ENCODE results near the gene BRD7.

Gene BRD7

DNA sequence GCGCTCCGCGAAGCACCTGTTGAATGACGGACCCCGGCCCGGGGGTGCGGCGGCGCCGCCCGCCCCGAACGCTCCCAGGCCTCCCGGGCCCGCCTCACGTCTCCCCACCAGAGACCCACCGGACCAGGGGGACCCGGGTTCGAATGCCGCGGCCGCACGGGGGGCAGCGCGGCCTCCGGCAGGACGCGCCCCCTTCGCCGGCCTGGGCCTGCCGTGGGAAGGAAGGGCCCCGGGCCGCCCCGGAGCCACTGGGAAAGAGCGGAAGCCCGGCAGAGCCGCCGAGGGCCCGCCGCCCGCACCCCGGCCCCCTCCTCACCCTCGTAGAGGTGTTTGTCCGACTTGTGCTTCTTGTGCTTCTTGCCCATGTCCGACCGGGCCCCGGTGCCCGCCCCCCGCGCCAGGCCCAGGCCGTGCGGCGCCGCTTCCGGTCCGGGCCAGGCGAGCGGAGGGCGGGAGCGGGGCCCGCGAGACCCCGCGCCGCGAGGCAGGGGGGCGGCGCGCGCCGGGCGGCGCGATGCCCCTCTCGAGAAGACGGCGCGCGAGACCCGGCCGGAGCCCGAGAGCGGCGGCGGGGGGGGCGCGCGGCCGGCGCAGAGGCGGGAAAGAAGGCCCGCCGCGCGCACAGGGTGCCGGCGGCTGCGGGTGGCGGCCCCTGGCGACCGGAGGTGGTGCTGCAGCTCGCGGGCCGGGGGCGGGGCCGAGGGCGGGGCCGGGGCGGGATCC lies at the start of gene BRD7:
TSS of gene BRD7 (minus strand) at position 579 of the 723 bp plus-strand sequence. CDS start at position 365, 214 bp downstream.
- no peak for DNase-seq (ENCODE audit: low read depth)

DNA sequence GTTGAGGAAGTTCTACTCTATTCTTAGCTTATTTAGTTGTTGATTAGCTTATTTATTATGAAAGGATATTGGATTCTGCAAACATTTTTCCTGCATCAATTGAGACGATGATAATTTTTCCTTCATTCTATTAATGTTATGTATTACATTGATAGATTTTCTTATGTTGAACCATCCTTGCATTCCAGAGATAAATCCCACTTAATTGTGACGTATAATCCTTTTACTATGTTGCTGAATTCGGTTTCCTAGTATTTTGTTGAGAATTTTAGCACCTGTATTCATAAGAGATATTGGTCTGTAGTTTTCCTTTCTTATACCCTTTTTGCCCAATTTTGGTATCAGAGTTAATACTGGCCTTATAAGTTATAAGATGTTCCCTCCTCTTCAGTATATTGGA lies 47.6 kb upstream of the BRD7 start:
- no peak for DNase-seq (ENCODE audit: low read depth)

DNA sequence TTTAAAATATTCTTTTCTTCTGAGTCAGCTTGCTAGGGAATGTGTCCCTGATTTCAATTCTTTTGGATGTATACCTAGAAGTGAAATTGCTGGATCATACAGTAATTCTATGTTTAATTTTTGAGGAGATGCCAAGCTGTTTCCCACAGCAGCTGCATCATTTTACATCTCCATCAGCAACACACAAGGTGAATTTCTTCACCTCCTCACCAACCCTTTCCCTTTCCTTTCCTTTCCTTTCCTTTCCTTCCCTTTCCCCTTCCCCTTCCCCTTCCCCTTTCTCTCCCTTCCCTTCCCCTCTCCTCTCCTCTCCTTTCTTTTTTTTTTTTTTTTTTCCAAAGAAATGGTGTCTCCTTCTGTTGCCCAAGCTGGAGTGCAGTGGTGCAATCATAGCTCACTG lies 45.4 kb upstream of the BRD7 start:
- no peak for DNase-seq (ENCODE audit: low read depth)

DNA sequence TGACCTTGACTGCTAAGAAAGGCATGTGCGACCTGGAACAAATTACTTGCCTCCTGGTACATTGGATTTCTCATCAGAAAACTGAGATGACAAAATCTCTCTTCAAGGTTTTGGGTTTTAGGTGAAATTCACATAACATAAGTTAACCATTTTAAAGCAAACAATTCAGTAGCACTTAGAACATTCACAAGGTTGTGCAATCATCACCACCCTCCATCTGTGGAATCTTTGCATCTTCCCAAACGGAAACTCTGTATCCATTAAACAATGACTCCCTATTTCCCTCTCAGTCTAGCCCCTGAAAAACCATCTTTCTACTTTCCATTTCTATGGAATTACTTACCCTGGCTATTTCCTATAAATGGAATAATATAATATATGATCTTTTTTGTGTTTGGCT lies 42.2 kb upstream of the BRD7 start:
- no peak for DNase-seq (ENCODE audit: low read depth)

DNA sequence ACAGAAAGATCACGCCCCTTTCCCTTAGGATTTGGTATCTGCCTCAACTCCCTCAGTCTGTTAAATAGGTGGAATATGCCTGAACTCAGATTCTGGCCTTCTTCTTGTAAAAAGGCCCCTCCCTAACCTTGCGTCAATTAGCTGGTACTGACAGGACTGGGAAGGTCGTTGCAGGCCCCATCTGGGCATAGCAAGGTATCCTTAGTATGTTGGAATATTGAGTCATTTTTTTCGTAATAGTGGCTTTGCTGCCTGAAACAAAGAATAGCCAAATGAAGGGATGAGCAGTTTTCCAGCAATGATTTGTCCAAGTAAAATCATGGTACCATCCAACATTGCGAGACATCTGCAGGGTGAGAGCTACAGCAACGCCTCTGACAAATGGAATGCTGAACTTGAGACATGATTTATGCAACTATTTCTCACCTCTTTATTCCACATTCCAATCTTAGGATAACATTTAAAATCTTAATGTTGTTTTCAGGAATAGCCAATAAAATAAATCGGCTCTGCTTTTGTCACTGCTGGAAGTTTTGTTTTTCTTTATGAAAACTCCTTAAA lies 39.3 kb upstream of the BRD7 start:
- DNase-seq (ENCODE audit: low read depth) = no peak

DNA sequence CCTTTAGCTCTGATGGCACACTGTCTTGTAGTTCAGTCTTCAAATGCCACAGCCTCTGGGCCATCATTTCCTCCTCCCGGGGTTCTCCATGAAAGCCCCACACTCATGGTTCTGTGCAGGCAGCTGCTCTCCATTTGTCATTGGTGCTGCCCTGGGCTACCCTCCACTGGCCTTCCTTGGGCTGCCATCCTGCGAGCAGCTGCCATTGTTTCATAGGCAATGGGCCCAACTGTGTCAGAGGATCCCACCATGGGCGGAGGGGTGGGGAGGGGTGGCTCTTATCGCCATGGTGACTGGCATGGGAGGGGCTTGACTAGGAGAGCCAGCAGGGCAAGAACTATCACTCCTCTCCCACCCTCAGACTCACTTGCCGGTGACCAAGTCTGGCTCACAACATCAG lies 38.6 kb upstream of the BRD7 start:
- DNase-seq (ENCODE audit: low read depth) = no peak

DNA sequence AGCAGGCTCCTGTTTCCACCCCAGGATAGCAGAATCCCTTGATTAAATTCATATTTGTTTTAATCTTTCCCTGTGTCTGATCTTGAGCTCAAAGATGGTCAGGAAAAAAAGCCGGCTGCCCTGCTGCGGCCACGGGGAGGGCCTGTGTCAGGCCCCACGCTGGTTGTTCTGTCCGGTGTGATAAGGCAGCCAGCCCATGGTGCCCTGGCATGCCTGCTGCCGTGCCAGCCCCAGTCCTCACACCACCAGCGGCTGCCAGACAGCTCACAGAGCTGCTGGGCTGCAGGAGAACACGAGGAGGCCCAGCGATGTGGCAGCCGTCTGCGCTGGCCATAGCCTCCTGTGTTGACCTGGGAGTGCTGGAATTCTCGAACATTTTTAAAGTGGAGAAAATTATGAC lies 34.7 kb upstream of the BRD7 start:
- DNase-seq (ENCODE audit: low read depth) = no peak

DNA sequence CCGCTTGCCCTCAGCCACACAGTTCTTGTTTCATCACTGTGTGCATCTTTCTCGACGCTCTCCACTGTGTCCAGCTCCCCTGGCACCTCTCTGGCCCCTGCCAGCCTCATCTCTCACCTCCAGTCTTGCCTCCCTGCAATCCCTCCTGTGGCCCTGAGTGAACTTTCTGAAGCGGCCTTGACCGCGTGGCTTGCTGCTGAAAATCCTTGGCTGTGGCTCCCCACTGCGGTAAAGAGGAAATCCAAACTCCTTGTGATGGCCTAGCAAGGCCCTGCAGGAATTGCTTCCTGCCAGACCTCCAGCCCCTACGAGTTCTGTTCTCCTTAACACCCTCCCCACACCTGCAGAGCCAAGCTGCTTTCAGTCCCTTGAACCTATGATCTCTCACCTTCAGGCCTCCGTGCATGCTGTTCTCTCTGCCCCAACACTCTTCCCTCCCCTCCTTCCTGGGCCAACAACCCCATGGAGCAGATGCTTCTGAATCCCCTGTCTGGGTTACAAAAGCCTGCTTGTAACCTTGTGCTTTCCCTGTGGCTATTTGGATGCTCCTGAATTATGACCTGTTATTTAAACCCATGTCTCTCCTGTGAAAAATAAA lies 33.6 kb upstream of the BRD7 start:
- DNase-seq (ENCODE audit: low read depth) = no peak

DNA sequence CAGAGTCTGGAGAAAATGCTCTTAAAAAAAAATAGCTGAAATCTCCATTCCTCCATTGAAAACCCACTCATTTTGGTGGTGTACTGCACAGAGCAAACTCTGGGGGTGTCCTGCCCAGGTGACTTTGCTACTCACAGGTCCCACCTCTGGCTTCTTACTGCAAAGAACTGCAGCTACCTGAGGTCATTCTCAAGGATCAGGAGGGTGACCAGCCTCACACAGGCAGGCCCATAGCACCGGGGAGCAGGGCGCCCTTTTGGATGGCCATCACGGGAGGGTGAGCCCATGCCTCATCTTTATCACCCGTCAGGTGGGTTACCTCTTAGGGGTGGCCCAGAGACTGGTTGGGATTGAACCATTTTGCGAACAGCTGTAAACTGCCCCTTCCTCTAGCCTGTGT lies 32.6 kb upstream of the BRD7 start:
- DNase-seq (ENCODE audit: low read depth) = no peak

DNA sequence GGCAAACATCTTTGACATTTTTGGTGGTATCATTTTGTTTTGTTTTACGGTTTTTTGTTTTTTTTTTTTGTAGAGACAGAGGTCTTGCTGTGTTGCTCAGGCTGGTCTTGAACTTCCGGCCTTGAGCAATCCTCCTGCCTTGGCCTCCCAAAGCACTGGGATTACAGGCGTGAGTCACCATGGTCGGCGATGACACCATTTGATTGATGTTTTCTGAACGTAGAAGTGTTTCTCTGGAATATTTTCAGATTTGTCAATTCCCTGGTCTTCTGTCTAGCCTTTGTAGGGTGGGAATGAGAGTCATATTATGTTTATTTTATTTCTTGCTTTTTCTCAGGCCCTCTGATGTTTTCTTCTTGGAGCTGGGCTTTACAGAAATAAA lies 32.2 kb upstream of the BRD7 start:
- peak; percentile 11 for DNase-seq (ENCODE audit: low read depth)

DNA sequence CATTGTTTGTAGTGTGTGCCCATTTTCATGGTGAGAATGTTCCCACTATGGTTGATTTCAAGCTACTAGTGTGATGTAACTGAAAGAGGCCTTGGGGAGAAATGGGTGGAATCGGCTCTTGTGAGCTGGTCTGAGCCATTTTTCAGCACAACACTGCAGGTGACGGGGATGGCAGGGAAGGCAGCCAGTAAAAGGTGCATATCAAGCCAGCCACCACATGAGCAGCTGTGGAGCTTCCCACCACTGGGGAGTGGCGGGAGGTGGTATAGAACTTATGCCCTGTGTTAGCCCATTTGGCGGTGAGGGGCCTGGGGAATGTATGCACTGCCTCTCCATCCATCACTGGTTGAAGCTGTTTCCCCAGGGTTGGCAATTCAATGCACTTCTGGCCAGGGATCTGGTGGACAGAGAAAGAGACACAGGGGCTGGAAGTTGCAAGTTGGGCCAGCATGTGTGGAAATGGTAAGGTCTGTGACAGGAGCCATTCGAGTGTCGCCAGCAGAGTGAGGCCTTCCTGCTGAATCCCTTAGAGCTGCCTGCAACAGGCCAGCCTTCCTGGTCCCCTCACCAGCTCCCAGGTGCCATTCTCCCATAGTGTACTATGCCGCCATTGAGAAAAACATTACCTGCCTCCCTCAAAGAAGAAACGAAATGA lies 31.7 kb upstream of the BRD7 start:
- DNase-seq (ENCODE audit: low read depth) = no peak

DNA sequence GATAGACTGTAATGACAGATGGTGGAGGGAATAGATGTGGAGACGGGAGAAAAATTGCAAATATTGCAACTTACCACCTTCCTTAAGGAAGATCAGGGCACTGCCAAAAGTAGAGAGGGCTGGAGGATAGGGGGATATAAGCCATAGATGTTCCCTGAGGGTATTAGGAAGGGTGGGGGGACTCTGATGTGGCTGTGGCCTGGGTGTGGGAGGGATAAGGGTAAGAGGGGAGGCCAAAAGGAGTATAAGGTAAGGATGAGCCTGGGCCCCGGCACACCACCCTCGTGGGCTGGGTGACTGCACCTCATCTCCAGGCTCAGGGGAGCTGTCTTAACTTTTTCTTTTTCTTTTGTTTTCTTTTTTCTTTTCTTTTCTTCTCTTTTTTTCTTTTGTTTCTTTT lies 30.6 kb upstream of the BRD7 start:
- no peak for DNase-seq (ENCODE audit: low read depth)

DNA sequence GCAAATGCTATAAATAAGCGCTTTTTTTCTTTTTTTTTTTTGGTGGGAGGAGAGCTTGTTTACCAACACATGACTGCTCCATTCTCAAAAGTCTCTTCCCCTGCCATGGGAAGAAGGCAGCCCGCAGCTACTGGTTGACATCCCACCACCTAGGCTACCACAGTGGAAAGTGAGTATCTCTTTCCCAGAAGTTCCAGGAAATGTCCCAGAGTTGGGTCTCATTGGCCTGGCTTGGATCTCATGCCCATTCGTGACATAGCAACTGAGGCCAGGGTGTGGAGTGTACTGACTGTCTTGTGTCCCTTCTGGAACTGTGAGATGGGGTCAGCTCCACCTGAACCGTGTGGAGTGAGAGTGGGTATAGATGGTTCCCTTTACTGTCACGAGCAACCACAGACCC lies 29.5 kb upstream of the BRD7 start:
- DNase-seq (ENCODE audit: low read depth) = no peak

DNA sequence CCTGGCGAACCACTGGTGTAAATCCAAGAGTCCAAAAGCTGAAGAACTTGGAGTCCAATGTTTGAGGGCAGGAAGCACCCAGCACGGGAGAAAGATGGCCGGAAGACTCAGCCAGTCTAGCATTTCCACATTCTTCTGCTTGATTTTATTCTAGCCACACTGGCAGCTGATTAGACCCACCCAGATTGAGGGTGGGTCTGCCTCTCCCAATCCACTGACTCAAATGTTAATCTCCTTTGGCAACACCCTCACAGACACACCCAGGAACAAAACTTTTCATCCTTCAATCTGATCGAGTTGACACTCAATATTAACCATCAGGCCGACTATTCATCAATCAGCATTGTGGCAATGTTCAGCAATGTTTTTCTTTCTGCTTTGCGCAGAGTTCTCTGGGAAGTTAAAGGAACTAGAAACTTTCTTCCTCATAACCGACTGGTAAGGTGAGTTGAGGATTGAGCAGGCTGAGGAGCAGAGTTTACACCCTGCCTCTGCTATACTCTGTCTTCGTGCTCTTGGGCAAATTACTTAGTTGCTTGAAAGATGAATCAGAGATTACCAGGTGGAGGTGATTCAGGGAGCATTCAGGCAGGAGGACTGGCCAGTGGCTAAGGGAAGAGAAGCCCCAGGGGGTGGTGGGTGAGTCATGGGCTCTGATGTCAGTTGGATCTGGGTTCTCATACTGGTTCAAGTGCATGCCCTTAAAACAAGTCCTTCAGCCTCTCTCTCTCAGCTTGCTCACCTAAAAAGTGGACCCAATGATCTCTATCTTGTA lies 28.2 kb upstream of the BRD7 start:
- peak; percentile 18 for DNase-seq (ENCODE audit: low read depth)

DNA sequence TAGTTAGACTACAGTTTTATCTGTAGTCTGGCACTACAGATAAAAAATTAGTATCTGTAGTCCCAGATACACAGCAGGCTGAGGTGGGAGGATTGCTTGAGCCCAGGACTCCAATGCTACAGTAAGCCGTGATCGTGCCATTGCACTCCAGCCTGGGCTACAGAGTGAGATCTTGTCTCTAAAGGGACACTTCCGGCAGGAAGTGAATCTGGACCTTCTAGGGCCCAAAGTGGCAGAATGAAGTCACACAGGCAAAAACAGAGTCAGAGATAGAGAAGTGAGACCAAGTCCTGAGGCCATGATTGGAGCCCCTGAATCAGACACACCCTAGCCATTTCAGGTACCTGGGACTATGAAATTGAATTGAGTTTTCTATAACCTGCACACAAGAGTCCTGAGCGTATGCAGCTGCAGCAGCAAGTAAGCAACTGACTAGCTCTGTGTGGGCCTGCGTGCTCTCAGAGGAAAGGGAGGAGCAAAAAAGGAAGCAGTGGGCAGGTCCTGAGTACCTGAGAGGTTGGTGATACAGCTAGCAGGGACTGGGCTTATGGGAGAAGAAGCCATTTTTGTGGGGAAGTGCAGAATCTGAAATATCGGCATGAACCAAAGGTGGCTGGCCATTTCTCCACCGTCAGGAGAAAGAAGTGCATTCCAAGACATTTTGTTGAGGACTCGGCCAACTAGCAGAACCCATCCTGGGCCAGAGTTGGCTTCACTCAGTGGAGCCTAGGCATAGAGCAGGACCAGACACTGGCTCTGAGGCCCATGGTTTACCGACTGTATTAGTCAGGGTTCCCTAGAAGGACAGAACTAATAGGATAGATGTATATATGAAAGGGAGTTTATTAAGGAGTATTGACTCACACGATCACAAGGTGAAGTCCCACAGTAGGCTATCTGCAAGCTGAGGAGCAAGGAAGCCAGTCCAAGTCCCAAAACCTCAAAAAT lies 27.2 kb upstream of the BRD7 start:
- no peak for DNase-seq (ENCODE audit: low read depth)

DNA sequence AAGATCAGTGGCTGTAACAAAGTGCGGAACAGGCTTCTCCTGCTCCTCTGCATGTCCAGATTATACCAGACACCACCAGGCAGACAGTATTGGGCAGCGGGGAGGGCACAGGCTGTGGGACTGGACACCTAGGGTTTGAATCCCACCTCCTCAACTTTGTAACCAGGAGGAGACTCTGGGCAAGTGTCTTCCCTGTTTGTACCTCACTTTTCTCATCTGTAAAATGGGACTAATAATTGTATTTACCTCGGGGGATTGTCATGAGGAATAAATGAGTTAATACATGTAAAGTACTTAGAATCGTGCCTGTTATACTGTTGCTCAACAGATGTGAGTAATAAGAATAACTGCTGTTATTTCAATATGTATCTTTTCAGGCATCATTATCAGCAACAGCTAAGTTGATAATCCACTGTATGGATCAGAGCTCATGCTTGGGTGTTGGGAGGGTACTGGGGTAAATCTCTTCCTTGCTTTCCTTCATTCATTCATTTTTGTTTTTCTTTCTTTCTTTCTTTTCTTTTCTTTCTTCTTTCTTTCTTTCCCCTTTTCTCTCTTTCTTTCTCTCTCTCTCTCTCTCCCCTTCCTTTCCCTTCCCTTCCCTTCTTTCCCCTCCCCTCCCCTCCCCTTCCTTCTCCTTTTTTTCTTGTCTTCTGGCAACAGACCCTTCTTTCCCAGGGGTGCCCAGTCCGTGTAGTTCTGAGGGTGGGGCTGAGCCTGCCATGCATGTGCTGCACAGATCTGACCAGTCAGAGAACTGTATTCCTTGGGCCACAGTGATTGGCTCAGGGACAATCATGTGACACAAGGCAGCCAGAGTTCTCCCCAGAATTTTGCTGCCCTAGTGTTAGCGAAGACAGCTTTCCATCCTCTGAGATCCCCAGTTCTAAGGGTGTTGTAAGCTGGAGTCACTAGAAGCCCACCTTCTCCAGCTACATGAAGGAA lies 25.3 kb upstream of the BRD7 start:
- no peak for DNase-seq (ENCODE audit: low read depth)

DNA sequence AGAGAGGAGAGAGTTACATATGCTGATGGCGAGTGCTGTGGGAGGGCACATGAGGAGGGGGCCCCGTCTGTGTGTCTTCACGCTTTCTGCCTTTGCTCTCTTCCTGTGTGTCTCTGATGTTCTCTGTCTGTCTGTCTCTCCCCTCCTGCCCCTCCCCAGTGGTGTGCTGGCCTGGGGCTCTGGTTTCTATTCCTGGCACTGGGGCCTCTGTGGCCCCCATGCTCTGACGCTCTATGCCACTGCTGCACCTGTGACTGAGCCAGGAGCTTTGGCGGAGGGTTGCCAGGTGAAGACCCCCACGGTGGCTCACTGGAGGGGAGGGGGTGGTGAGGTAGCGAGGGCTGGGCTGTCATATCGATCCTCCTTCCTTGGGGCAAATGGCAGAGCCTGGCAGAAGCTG lies 24.6 kb upstream of the BRD7 start:
- no peak for DNase-seq (ENCODE audit: low read depth)

DNA sequence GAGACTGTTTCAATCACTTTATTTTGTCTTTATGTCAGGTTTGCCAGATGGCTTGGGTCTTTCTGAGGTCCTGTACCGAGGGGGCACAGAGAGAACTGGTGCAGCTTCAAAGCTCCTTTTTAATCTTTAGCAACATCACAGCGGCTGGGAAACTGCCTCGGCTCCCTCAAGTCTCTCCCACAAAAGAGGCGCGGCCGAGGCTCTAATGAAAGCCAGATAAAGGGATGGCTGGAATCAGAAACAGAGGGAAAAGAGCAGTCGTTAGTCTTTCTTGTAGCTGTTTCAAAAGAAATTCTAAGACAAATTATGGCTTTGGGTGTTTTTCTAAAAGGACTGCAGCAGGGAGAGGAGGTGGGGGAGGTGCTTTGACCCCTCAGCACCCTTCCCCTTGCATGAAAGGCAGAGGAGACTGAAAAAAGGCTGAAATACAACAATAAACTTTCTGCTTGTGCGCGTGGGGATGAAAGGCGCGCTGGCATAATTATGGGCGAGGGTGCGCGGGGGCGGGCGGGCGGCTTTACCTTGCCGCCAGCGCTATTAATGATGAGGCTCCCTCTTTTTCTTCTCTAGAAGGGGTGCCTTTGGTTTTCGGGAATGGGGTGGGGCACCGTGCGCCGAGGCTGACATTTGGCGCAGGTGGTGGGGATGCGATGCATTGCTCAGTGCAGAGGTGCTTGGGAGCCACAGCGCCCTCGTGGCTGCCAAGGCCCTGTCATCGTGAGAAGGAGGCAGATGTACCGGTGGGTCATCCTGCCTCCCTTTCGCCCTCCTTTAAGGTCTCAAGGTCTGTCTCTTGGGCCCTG lies 22.3 kb upstream of the BRD7 start:
- DNase-seq (ENCODE audit: low read depth) = no peak

DNA sequence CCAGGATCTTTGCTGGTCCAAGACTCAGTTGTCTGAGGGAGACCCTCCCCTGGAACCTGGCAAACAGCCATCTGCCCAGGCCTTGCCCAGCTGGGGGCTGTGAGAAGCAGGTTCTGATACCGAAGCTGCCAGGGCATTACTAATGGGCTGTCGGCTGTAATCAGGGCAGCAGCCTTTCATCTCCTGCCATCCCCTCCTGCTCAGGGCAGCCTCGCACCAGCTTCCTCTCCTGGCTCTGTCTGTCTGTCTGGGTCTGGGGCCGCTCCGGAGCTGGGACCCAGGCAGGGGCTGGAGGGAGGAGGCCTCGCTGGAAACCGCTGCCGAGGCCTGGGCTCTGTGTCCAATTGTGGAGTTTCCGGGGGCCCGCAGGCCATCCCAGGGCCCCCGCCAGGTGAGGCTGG lies 21.6 kb upstream of the BRD7 start:
- DNase-seq (ENCODE audit: low read depth) = no peak

All from amniotic epithelial cell (primary cell).